HepG2 (cell line): ENCODE results near the gene COPS6. TPM values are rescaled to one million over a fixed set of nuclear protein-coding genes. Genes with fewer than 3 reads are reported as not detected.
A peak's percentile ranks its signal among the peaks of the same experiment; 100 is the strongest.

ENCODE experiments used
- ATAC-seq: fragments of 200-7000 bp; cut with Tn5 transposase; 3 replicates; pipeline ENCODE4 v1.9.1; 2020; ENCODE audit warnings: mild to moderate bottlenecking, moderate library complexity
- BruUV-seq: library from RNA; stranded (reverse); fragments of 400-500 nt; replicated peaks from 2 replicates; lab custom pipeline; 2021; lab: Mats Ljungman, UMichigan
- CTCF ChIA-PET: fragments of 300-600 bp; formaldehyde crosslinking; extraction: SDS; loops from one replicate; lab custom pipeline; 2021; ENCODE audit warnings: low total read pairs, inconsistent platforms, low intra/inter-chr PET ratio; lab: Yijun Ruan, JAX
- POLR2A ChIA-PET: fragments of 350-600 bp; sonication (Branson Sonifier 250); formaldehyde crosslinking; loops from one replicate; lab custom pipeline; 2020; ENCODE audit warnings: antibody characterized with exemption, inconsistent platforms; lab: Yijun Ruan, JAX
- DNase-seq: peaks from one replicate; pipeline ENCODE4 v3.0.0-alpha.2; 2015; ENCODE audit warnings: low spot score
- FAIRE-seq: peaks from 3 replicates; lab custom pipeline; 2011; peaks lifted over from hg19 to GRCh38; lab: Jason Lieb, UNC
- H2AFZ ChIP-seq: one replicate; pipeline ENCODE4 v1.6.1; 2011; ENCODE audit warnings: low read length, inconsistent platforms
- H3K27ac ChIP-seq: fragments of 300-600 bp; 3 replicates; pipeline ENCODE4 v1.8.0; 2011; ENCODE audit warnings: mixed run types, mild to moderate bottlenecking, mixed read lengths, low read length, inconsistent platforms; ENCODE audit not compliant: insufficient read depth; ENCODE audit errors: extremely low read length
- H3K27me3 ChIP-seq, 2 experiments: fragments of 200-600 bp in 1 of 2; 2 replicates in 1 of 2; 3 replicates in 1 of 2; pipeline versions ENCODE4 v1.6.0 to v1.8.0; 2011; ENCODE audit warnings: low read length in 2 of 2, mild to moderate bottlenecking in 2 of 2, moderate library complexity in 2 of 2, inconsistent platforms in 1 of 2; ENCODE audit not compliant: insufficient read depth in 2 of 2, control insufficient read depth in 1 of 2
- H3K36me3 ChIP-seq, 2 experiments: fragments of 200-600 bp in 1 of 2; replicated peaks in 1 of 2; 2 replicates in 1 of 2; 3 replicates in 1 of 2; pipeline versions ENCODE4 v1.5.1 to v1.8.0; 2011; ENCODE audit warnings: low read length in 2 of 2, inconsistent platforms in 1 of 2; ENCODE audit not compliant: insufficient read depth in 2 of 2, control insufficient read depth in 1 of 2
- H3K4me1 ChIP-seq: 2 replicates; pipeline ENCODE4 v1.5.1; 2012; ENCODE audit warnings: low read length, inconsistent platforms; ENCODE audit not compliant: insufficient read depth
- H3K4me2 ChIP-seq: 2 replicates; pipeline ENCODE4 v1.6.0; 2011; ENCODE audit warnings: low read depth, low read length, inconsistent platforms
- H3K4me3 ChIP-seq, 3 experiments: fragments of 200-600 bp in 1 of 3; sonication (generic), shearing (Covaris generic) in 1 of 3; replicated peaks in 1 of 3; 2 replicates each; pipeline ENCODE4 v1.5.1; 2011 to 2016; ENCODE audit warnings: low read length in 3 of 3, inconsistent platforms in 2 of 3, low read depth in 2 of 3, mild to moderate bottlenecking in 2 of 3, control low read depth in 1 of 3, mixed read lengths in 1 of 3; ENCODE audit not compliant: insufficient read depth in 1 of 3
- H3K79me2 ChIP-seq: one replicate; pipeline ENCODE4 v1.6.1; 2011; ENCODE audit warnings: low read length, inconsistent platforms; ENCODE audit not compliant: insufficient read depth
- H3K9ac ChIP-seq: 2 replicates; pipeline ENCODE4 v1.6.0; 2011; ENCODE audit warnings: mild to moderate bottlenecking, low read depth, low read length, inconsistent platforms; ENCODE audit not compliant: insufficient read depth
- H3K9me3 ChIP-seq: 2 replicates; pipeline ENCODE4 v1.5.1; 2012; ENCODE audit warnings: mild to moderate bottlenecking, low read length
- H4K20me1 ChIP-seq: 2 replicates; pipeline ENCODE4 v1.6.0; 2011; ENCODE audit warnings: inconsistent platforms, mild to moderate bottlenecking, low read length, moderate library complexity; ENCODE audit not compliant: insufficient read depth
- ELF3 ChIP-seq: IDR thresholded peaks from 2 replicates; pipeline ENCODE4 v1.6.1; 2016; ENCODE audit warnings: missing genetic modification reagents, missing compliant biosample characterization
- FOSL2 ChIP-seq: sonication (generic); formaldehyde crosslinking; IDR thresholded peaks from 2 replicates; pipeline ENCODE4 v1.4.0; 2020; ENCODE audit warnings: missing genetic modification reagents
- IKZF1 ChIP-seq: fragments of 450-650 bp; IDR thresholded peaks from 2 replicates; pipeline ENCODE4 v1.7.1; 2016
- KDM1A ChIP-seq: IDR thresholded peaks from 2 replicates; pipeline ENCODE4 v1.6.1; 2016; ENCODE audit warnings: missing compliant biosample characterization
- KDM6A ChIP-seq: IDR thresholded peaks from 2 replicates; pipeline ENCODE4 v1.6.1; 2016; ENCODE audit warnings: low read depth
- NKX3-1 ChIP-seq: sonication (generic); formaldehyde crosslinking; IDR thresholded peaks from 2 replicates; pipeline ENCODE4 v1.5.0; 2020; ENCODE audit warnings: missing genetic modification reagents
- NR1H2 ChIP-seq: sonication (generic); formaldehyde crosslinking; IDR thresholded peaks from 2 replicates; pipeline ENCODE4 v1.8.1; 2022; ENCODE audit warnings: low read depth, missing genetic modification reagents, borderline replicate concordance
- PRMT3 ChIP-seq: sonication (generic); formaldehyde crosslinking; IDR thresholded peaks from 2 replicates; pipeline ENCODE4 v1.8.1; 2022; ENCODE audit warnings: low read depth, mild to moderate bottlenecking, moderate library complexity, missing genetic modification reagents, borderline replicate concordance
- RBFOX2 ChIP-seq: fragments of 200-400 bp; formaldehyde crosslinking; IDR thresholded peaks from 2 replicates; pipeline ENCODE4 v1.6.1; 2017; ENCODE audit warnings: low read depth, mild to moderate bottlenecking, low read length
- SMC3 ChIP-seq: IDR thresholded peaks from 2 replicates; pipeline ENCODE4 v1.6.1; 2011; ENCODE audit warnings: low read length, improper control_type of control experiment
- STAG1 ChIP-seq: sonication (generic); formaldehyde crosslinking; IDR thresholded peaks from 2 replicates; pipeline ENCODE4 v1.4.0; 2020; ENCODE audit warnings: missing genetic modification reagents
- ZNF121 ChIP-seq: sonication (generic); formaldehyde crosslinking; IDR thresholded peaks from 2 replicates; pipeline ENCODE4 v1.5.0; 2020; ENCODE audit warnings: mild to moderate bottlenecking, missing genetic modification reagents
- ZNF382 ChIP-seq: sonication (generic); formaldehyde crosslinking; IDR thresholded peaks from 2 replicates; pipeline ENCODE4 v1.5.0; 2020; ENCODE audit warnings: missing genetic modification reagents, mild to moderate bottlenecking, borderline replicate concordance
- ZNF563 ChIP-seq: sonication (generic); formaldehyde crosslinking; IDR thresholded peaks from 2 replicates; pipeline ENCODE4 v1.8.0; 2022; ENCODE audit warnings: mild to moderate bottlenecking, moderate library complexity, missing genetic modification reagents
- WGBS: methylation state at CpG from one replicate; pipeline ENCODE4 v1.1.6; 2017; ENCODE audit warnings: low lambda C conversion rate; 5-methylcytosine and 5-hydroxymethylcytosine counted together
- in situ Hi-C: cut with HindIII; loops from 2 replicates; pipeline ENCODE4 v1.10.0; 2017; ENCODE audit warnings: low pct_unique_long_range_greater_than_20kb; ENCODE audit not compliant: extremely low pct_ligation_motif_present
- intact Hi-C: fragments of 100-400 bp; cut with micrococcal nuclease; formaldehyde crosslinking; loops from one replicate; pipeline ENCODE4 v1.10.0; 2022; ENCODE audit not compliant: unreplicated experiment
- polyA plus RNA-seq, 8 experiments: library from polyadenylated mRNA; depleted of rRNA in 3 of 8; stranded (reverse) in 7 of 8; unstranded in 1 of 8; fragments of >200 nt; fragmentation: Illumina TruSeq in 4 of 8; extraction: Trizol in 4 of 8; gene quantifications; 2 replicates each; pipeline versions ENCODE4 v1.2.1 to v1.2.3, GENCODE V29; 2011 to 2016; ENCODE audit warnings: low read depth in 4 of 8, missing spikeins in 1 of 8, mixed read lengths in 1 of 8; ENCODE audit not compliant: insufficient read depth in 1 of 8
- total RNA-seq, 5 experiments: library from RNA; depleted of rRNA; stranded (reverse); fragments of >200 nt; fragmentation: Illumina TruSeq; extraction: Trizol; gene quantifications; 2 replicates each; pipeline ENCODE4 v1.2.3, GENCODE V29; 2016; ENCODE audit warnings: low read depth in 1 of 5
- TF ChIP-seq, protein P1 (sequence below): sonication (generic); formaldehyde crosslinking; IDR thresholded peaks from 2 replicates; pipeline ENCODE4 v1.5.0; 2020; ENCODE audit warnings: mild to moderate bottlenecking, missing genetic modification reagents, moderate library complexity
- TF ChIP-seq, protein P2 (sequence below): sonication (generic); formaldehyde crosslinking; conservative IDR thresholded peaks from 2 replicates; pipeline ENCODE4 v1.8.0; 2022; ENCODE audit warnings: missing genetic modification reagents

The COPS6 gene
- total and polyA plus RNA-seq, 2 of the 13 experiments (the other 11 are each of a cell fraction or from before 2014, with no cell fraction given) = 33.4 to 117 TPM

GRCh38 chr7:100107890-100108289 lies 19.1 kb downstream of the COPS6 start:
- Histone ChIP-seq H3K9ac (no peak overlapping the region), H3K27me3 (no peaks in the 10 kb centered on the region), H3K36me3 (peaks cover 10 to 30% of the 10 kb centered on the region in 2 experiments; a peak in 4 of 5 replicates), H2AFZ (no peak overlapping the region), H3K27ac (no peak overlapping the region), H3K79me2 (no peaks in the 10 kb centered on the region), H3K4me3 (no peak overlapping the region), H3K4me2 (no peak overlapping the region), H4K20me1 (no peaks in the 10 kb centered on the region), H3K9me3 (no peaks in the 10 kb centered on the region), H3K4me1 (peaks cover 18% of the 10 kb centered on the region)
- CTCF ChIA-PET = no interaction called here
- TF ChIP-seq NKX3-1 (CRISPR knock-in tag) (no peak), ZNF382 (CRISPR knock-in tag) (no peak), ZNF563 (CRISPR knock-in tag) (no peak), ELF3 (CRISPR knock-in tag) (no peak), PRMT3 (CRISPR knock-in tag) (no peak), KDM6A (CRISPR knock-in tag) (no peak), IKZF1 (no peak)
- DNase-seq (no peak), ATAC-seq (no peak), FAIRE-seq (no peak)
- in situ Hi-C loops = no loop called here
- intact Hi-C loops = no loop called here
- WGBS = 97% methylated on average over 11 of the region's 11 CpGs
- BruUV-seq = no TSS peak
- POLR2A ChIA-PET = no interaction called here

DNA sequence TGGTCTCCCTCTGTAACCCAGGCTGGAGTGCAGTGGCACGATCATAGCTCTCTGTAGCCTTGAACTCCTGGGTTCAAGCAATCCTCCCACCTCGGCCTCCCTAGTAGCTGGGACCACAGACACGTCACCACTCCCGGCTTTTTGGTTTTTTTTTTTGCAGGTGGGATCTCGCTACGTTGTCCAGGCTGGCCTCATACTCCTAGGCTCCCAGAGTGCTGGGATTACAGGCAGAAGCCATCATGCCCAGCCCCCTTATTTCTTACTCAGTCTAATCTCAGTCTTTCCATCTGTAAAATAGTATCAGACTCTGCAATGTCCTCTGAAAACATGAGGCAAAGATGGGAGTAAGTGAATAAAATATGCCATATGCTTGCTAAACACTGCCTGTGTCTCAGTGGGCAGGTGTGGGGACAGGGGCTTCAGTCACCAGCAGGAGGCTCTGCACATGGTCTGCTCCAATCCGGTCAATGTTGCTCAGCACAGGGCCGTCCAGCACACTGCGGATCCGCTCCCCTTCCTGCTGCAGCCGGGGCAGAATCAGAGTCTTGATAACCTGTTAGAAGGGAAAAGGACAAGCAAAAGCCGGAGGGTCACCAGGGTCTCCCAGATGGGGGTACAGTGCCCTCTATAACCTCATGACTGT lies 20.9 kb downstream of the COPS6 start:
- no TSS peak for BruUV-seq

More for the DNA sequence above, 20.9 kb downstream of the COPS6 start:
- peaks cover 22% of the 10 kb centered on the region for H3K4me1 ChIP-seq
- no peak overlapping the region for H3K4me3 ChIP-seq
- intact Hi-C loops (no loop called here), in situ Hi-C loops (no loop called here)
- no peaks in the 10 kb centered on the region for H3K9me3 ChIP-seq
- WGBS = 79% methylated on average over 7 of the region's 12 CpGs
- ATAC-seq (peak; percentile 74), DNase-seq (no peak), FAIRE-seq (no peak)
- H4K20me1 ChIP-seq = no peaks in the 10 kb centered on the region
- no peaks in the 10 kb centered on the region for H3K27me3 ChIP-seq
- no peak overlapping the region for H3K27ac ChIP-seq
- no peak for TF ChIP-seq KDM1A (CRISPR knock-in tag)
- TF ChIP-seq SMC3 = peak; percentile 42; the same call in 1 of the 2 replicates
- no peak for TF ChIP-seq NR1H2
- TF ChIP-seq ZNF121 (CRISPR knock-in tag) = peak; percentile 38; the same call in 1 of the 2 replicates
- TF ChIP-seq, protein P1, sequence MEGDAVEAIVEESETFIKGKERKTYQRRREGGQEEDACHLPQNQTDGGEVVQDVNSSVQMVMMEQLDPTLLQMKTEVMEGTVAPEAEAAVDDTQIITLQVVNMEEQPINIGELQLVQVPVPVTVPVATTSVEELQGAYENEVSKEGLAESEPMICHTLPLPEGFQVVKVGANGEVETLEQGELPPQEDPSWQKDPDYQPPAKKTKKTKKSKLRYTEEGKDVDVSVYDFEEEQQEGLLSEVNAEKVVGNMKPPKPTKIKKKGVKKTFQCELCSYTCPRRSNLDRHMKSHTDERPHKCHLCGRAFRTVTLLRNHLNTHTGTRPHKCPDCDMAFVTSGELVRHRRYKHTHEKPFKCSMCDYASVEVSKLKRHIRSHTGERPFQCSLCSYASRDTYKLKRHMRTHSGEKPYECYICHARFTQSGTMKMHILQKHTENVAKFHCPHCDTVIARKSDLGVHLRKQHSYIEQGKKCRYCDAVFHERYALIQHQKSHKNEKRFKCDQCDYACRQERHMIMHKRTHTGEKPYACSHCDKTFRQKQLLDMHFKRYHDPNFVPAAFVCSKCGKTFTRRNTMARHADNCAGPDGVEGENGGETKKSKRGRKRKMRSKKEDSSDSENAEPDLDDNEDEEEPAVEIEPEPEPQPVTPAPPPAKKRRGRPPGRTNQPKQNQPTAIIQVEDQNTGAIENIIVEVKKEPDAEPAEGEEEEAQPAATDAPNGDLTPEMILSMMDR (CRISPR knock-in tag) = peak; percentile 38
- TF ChIP-seq RBFOX2 = no peak
- TF ChIP-seq STAG1 = peak; percentile 28; the same call in 1 of the 2 replicates
- TF ChIP-seq, protein P2, sequence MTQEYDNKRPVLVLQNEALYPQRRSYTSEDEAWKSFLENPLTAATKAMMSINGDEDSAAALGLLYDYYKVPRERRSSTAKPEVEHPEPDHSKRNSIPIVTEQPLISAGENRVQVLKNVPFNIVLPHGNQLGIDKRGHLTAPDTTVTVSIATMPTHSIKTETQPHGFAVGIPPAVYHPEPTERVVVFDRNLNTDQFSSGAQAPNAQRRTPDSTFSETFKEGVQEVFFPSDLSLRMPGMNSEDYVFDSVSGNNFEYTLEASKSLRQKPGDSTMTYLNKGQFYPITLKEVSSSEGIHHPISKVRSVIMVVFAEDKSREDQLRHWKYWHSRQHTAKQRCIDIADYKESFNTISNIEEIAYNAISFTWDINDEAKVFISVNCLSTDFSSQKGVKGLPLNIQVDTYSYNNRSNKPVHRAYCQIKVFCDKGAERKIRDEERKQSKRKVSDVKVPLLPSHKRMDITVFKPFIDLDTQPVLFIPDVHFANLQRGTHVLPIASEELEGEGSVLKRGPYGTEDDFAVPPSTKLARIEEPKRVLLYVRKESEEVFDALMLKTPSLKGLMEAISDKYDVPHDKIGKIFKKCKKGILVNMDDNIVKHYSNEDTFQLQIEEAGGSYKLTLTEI = no peak
- no peak for TF ChIP-seq FOSL2
- H3K79me2 ChIP-seq = no peaks in the 10 kb centered on the region
- no peak overlapping the region for H2AFZ ChIP-seq
- POLR2A ChIA-PET = no interaction called here
- CTCF ChIA-PET = interaction anchor here (1.7 kb wide), 1 partner anchor 21 kb away, joined by 5 read pairs; no protein-coding TSS in a partner anchor
- H3K9ac ChIP-seq = no peak overlapping the region
- no peak overlapping the region for H3K4me2 ChIP-seq
- H3K36me3 ChIP-seq = peaks cover 10 to 36% of the 10 kb centered on the region in 2 experiments; a peak in 4 of 5 replicates
